NCI-H1694 treated with DMSO at 0.1 percent for 48 hours (cell line): ENCODE results near the gene YBX1.
"Not testable (repeated sequence)": the region's sequence is repeated elsewhere in the genome, so short reads cannot be mapped to it uniquely, and the experiment has no call there.

Experiments
- DNase-seq: peaks from one replicate; lab custom pipeline; 2025; lab: John Stamatoyannopoulos, UW

Gene YBX1

GRCh38 chr1:42681741-42682483, at the start of gene YBX1:
TSS of gene YBX1 (plus strand) at chr1:42682418. CDS start at chr1:42682566, 148 bp downstream.
- peak; percentile 99 for DNase-seq

DNA sequence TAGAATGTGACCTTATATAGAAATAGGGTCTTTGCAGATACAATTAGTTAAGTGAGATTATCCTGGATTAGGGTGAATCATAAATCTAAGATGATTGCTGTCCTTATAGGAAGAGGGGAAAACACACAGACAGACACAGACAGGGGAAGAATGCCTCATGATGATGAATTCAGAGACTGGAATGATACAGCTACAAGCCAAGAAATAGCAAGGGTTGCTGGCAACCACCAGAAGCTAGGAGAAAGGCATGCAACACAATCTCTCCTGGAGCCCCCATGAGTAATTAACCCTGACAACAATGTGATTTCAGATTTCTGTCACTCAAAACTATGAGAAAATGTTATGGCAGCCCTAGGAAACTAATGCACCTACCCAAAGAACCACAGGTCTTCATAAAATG, 43.1 kb upstream of the YBX1 start:
- no peak for DNase-seq

DNA sequence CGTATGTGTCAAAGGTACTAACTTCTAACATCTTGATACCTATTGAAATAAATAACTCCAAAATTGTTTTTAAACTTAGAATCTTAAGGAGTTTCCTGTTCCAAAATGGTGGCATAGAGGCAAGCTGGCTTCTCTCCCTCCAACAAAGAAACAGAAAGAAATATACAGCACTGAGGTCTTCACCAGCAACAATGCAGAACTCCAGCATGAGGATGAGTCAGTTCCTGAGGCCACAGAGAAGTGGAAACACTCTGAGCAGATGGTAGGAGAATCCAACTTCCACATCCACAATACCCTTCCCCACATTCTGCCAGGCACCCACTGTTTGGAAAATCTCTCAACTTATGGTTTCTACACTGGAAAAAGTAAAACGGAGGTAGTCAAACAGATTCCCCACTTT, 36.2 kb upstream of the YBX1 start:
- DNase-seq: no peak

GRCh38 chr1:42657201-42657600, 25.0 kb upstream of the YBX1 start:
- DNase-seq: no peak

DNA sequence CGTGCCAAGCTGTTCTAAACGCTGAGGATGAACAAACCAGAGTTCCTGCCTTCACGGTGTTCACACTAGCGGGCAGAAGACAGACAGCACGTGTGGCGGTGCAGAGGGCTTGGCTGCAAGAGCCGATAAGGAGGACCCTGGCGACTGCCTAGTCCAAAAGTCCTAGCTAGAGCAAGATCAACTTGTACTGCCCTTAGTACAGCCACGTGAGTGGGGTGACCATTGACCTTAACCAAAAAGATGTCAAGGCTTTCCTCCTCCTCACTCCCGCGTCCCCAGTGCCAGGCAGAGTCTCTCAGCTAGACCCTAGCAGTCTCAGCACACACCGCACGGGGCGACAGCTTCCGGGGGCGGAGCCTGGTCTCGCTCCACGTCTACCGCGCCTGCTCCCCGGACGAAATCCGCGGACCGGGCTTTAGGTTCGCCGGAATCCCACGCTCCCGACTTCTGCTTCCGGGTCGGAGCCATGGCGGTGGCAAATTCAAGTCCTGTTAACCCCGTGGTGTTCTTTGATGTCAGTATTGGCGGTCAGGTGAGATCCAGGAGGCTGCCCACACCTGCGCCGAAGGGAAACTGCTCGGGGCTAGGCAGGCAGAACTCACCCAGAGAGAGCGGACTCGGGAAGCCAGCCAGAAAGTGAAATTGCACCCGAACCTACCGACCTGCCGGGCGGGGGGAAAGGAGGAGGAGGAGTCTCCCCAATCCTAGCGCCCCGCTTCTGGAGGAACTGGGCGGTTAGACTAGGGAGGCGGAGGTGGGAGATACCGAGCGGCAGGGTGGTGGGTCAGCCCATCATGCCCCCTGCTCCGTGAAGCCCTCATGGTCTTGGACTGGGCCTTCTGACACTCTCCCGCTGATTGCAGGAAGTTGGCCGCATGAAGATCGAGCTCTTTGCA, 24.0 kb upstream of the YBX1 start, which contains the start of gene PPIH:
Gene PPIH (plus strand): TSS at position 443 of the 896 bp plus-strand sequence. CDS start 24 bp downstream, at position 467.
- peak; percentile 91 for DNase-seq

DNA sequence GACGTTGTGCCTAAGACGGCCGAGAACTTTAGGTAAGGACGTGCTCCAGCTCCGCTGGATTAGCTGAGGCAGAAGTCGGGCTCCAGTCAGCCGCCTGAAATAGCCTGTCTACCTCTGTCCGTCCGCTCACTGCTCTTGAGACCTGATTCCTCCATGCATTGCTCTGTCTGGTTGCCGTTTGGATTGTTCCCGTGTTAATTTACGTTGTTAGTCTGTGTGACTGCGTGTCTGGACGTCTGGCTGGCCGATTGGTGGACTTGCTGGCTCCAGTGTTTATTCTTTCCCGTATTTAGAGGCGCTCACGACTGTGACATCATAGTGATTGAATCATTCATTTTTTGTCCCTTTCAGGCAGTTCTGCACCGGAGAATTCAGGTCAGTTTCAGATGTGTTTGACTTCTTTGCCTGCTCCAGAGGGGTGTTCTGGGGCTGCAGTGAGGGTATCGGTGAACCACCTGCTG, 23.3 kb upstream of the YBX1 start:
- DNase-seq: no peak

DNA sequence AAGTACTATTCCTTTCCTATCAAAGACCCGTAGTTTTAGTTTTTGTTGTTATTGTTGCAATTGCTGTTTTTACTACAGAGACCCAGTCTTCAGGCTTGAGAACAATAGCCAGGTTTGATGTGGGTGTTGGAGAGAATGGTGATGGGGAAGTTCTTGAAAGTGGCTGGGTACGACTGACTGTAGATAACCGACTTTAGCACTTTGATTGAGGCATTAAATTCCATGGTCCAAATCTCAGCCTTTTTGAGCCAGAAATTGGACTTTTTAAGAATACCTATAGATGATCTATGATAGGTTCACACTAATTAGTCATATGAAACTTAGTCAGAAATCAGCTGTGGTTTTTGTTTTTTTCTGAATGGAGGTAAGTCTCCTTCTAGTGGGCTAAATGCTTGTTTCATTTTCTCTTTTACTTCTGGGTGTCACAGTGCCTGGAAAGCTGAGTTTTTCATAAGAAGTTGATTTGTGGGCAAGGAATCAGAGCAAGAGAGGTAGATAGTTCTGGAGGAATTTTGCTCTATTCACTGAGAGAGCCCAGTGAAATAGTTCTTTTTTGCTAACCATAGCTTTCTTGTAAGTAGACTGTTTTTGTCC, 21.2 kb upstream of the YBX1 start:
- DNase-seq: no peak

GRCh38 chr1:42669936-42670335, 12.3 kb upstream of the YBX1 start:
- DNase-seq: no peak

DNA sequence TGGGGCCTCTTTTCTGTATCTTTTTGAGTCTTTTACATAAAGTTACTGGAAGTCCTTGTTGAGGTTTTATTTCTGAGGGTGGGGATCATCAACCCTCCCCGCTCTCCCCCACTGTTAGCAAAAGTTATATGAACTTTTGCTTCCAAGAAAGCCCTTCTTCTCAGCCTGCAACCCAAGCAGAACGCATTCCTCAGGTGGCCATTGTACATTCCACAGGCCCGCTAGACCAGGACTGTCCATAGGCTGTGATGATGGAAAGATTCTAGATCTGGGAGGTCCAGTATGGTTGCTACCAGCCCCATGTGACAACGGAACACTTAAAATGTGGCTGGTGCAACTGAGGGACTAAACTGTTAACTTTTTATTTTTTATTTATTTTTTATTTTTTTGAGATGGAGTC, 11.8 kb upstream of the YBX1 start:
- DNase-seq: no peak

DNA sequence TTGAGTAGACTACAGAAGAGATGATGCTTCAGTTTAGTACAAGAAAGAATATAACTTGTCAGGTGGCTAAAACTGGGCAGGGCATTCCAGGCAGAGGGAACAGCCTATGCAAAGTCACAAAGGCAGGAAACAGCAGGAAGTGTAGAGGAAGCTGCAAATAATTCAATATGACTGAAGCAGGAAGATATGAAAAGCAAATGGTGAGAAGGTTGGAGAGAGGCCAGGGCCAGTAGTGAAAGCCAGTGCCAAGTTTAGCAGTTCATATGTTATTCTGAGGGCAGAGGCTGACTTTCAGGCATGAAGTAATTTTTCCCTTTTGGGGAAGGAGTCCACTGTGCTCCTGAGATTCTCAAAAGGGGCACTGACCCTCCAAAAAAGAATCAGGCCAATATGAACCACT, 8.0 kb upstream of the YBX1 start:
- no peak for DNase-seq

- no peak for DNase-seq
Measured at GRCh38 chr1:42674682-42675081, 7.5 kb upstream of the YBX1 start.

GRCh38 chr1:42675467-42675866, 6.8 kb upstream of the YBX1 start:
- DNase-seq: no peak

GRCh38 chr1:42676534-42677087, 5.6 kb upstream of the YBX1 start:
- no peak for DNase-seq

- DNase-seq: no peak
Measured at GRCh38 chr1:42679364-42679983, 2.7 kb upstream of the YBX1 start.

- no peak for DNase-seq
Measured at GRCh38 chr1:42680055-42680454, 2.2 kb upstream of the YBX1 start.

- DNase-seq: peak; percentile 38
Measured at GRCh38 chr1:42680921-42681683, 1.1 kb upstream of the YBX1 start.

- DNase-seq: not testable (repeated sequence)
Measured at GRCh38 chr1:42682484-42682738, 193 bp downstream of the YBX1 start.

DNA sequence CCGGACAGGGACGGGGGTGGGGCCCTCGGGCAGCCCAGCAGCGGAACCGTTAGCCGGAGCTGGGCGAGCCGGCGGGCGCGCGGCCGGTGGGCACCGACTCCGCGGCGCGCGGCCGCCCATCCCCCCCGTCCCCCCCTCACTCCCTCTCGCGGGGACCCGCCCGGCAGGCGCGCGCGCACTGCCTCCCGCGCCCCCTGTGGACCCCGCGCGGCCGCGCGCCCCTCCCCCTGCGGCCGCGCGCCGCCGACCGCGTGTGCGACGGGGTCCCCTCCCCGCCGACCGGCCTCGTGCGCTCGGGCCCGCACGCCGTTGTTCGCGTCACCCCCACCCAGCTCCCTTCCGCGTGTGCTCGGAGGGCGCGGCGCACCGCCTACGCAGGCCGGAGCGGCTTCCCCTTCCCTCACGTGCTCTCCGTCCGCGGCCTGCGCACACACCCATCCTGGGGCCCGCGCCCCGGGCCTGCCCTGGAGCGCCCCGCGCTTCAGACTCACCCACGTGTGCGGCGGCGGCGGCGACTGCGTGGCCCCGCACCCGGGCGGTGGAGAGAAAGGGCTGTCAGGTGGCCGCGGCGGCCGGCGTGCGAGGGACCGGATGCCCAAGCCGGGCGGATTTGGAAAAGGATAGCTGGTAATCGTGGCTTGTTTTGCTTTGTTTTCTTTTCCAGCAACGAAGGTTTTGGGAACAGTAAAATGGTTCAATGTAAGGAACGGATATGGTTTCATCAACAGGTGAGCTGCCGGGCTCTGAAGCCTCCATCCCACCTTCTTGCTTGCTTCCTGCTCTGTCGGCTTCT, 717 bp downstream of the YBX1 start:
- DNase-seq: peak; percentile 13

DNA sequence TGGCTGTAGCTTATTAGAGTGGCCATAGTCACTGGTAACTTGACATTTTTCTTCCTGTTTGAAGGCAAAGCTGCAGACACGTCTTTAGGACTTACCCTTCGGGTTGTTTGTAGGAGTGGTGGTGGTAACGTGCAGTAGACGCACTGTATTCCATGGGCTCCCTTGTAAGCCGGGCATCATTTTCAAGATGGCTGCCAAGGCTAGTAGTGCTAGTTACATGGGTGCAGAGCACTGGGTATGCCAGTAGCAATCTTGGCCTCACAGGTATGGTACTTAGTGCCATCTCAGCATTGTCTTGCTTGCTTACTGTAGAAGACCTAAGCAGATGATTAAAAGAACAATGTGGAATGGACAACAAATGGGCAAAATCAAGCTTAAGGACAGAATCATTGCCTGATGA, 1.9 kb downstream of the YBX1 start:
- DNase-seq: no peak

GRCh38 chr1:42686418-42686817, 4.2 kb downstream of the YBX1 start:
- no peak for DNase-seq

DNA sequence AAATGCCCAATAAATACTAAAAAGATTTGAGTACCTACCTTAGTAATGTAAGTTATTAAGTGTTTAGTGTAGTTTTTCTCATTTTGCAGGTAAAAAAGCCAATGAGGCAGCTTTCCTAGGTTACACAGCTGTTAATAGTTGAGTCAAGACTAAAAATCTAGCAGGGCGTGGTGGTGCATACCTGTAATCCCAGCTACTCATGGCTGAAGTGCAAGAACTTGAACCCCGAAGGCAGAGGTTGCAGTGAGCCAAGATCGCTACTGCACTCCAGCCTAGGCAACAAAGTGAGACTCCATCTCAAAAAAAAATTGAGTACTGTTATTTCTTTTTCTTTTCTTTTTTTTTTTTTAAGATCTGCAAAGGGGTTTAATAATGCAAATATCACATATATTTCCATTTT, 7.7 kb downstream of the YBX1 start:
- DNase-seq: no peak
